Cardiac muscle cell (in vitro differentiated cells and primary cell): ENCODE results near the gene NAA25. TPM values are rescaled to one million over a fixed set of nuclear protein-coding genes. Genes with fewer than 3 reads are reported as not detected.
A peak's percentile ranks its signal among the peaks of the same experiment; 100 is the strongest.

Experiments used
- DNase-seq, 2 donors: peaks; one replicate each; pipeline versions ENCODE4 v3.0.0 to v3.0.0-alpha.2; 2010 to 2017; ENCODE audit warnings: low read depth in 1 of 2, low spot score in 1 of 2
- H3K27ac ChIP-seq: fragments of 200-600 bp; sonication (generic); 2 replicates; pipeline ENCODE4 v1.5.1; 2016
- H3K27me3 ChIP-seq: fragments of 200-600 bp; sonication (generic); 2 replicates; pipeline ENCODE4 v1.6.0; 2016; ENCODE audit warnings: control low read depth
- H3K36me3 ChIP-seq: fragments of 200-600 bp; sonication (generic); 2 replicates; pipeline ENCODE4 v1.5.1; 2016; ENCODE audit warnings: control low read depth
- H3K4me1 ChIP-seq: fragments of 200-600 bp; sonication (generic); 2 replicates; pipeline ENCODE4 v1.8.1; 2017; ENCODE audit warnings: low read depth, mild to moderate bottlenecking, mixed run types
- H3K4me3 ChIP-seq: fragments of 200-600 bp; sonication (generic); 2 replicates; pipeline ENCODE4 v1.5.1; 2016; ENCODE audit warnings: mild to moderate bottlenecking
- H3K9me3 ChIP-seq: fragments of 200-600 bp; sonication (generic); 2 replicates; pipeline ENCODE4 v1.5.1; 2017; ENCODE audit warnings: low read depth, mild to moderate bottlenecking, control low read depth
- polyA plus RNA-seq: library from polyadenylated mRNA; unstranded; fragments of >200 nt; fragmentation: Nextera tagmentation; extraction: Ambion mirVana; gene quantifications from 2 replicates; pipeline ENCODE4 v1.2.1, GENCODE V29; 2016
- total RNA-seq: library from RNA; depleted of rRNA; stranded (reverse); fragments of >200 nt; gene quantifications from 2 replicates; pipeline ENCODE4 v1.2.3, GENCODE V29; 2016
- TF ChIP-seq, protein P1 (sequence below): IDR thresholded peaks from 2 replicates; pipeline ENCODE4 v1.5.1; 2012; ENCODE audit warnings: low read depth, mild to moderate bottlenecking, low read length

The NAA25 gene
- 12.3 and 25.9 TPM in 2 replicates for total RNA-seq
- polyA plus RNA-seq: 30.6 and 46.7 TPM in 2 replicates

DNA sequence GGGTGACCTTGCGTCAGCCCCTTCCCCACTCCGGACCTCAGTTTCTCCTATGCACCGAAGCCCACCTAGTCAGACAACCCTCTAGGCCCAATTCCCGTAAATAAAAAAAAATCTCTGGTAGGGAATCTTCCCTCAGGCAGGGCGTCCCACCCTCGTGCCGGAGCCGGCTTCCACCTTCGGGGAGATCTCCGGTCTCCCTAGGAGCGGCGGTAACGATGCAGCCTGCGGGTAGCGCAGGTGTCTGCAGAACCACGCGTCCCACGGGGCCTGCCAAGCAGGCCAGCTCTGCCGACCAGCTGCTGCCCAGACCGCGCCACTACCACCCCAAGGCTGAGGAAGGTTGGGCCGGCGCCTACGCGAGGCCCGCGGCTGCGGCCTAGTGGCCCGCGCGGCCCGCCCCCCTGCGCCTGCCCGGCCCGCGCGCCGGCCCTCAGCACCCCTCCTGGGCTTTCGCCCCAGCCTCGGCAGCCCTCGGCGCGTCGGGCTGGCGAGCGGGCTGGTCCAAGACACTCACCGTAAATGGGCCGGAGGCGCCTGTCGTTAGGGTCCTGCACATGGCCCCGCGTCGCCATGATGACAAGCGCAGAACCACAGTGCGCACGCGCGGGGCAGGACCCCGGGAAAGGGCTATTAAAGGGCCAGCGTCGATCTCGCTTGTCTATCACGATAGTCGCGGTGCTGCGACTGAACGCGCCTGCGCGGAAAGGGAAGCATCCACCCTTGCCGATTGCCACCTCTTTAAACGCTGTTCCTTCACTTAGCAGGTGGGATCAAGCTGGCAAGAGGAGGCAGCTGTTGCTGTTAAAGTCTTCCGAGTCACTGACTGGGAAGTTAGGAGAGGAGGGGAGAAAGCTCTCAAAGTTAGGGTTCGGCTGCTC, at the start of gene NAA25:
Gene NAA25, minus strand, starts transcription at position 582 of the 878 bp plus-strand sequence. Its CDS starts 10 bp downstream, at position 572.
- H3K36me3 ChIP-seq: peaks cover 6% of the 10 kb centered on the region
- H3K9me3 ChIP-seq: no peaks in the 10 kb centered on the region
- DNase-seq: peak; percentile 87 to 95
- H3K4me1 ChIP-seq: peaks cover 27% of the 10 kb centered on the region
- H3K27me3 ChIP-seq: no peaks in the 10 kb centered on the region
- peak within 1 kb of the TSS; percentile 72 for H3K4me3 ChIP-seq
- TF ChIP-seq, protein P1, sequence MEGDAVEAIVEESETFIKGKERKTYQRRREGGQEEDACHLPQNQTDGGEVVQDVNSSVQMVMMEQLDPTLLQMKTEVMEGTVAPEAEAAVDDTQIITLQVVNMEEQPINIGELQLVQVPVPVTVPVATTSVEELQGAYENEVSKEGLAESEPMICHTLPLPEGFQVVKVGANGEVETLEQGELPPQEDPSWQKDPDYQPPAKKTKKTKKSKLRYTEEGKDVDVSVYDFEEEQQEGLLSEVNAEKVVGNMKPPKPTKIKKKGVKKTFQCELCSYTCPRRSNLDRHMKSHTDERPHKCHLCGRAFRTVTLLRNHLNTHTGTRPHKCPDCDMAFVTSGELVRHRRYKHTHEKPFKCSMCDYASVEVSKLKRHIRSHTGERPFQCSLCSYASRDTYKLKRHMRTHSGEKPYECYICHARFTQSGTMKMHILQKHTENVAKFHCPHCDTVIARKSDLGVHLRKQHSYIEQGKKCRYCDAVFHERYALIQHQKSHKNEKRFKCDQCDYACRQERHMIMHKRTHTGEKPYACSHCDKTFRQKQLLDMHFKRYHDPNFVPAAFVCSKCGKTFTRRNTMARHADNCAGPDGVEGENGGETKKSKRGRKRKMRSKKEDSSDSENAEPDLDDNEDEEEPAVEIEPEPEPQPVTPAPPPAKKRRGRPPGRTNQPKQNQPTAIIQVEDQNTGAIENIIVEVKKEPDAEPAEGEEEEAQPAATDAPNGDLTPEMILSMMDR: no peak
- peak within 1 kb of the TSS; percentile 99 for H3K27ac ChIP-seq

DNA sequence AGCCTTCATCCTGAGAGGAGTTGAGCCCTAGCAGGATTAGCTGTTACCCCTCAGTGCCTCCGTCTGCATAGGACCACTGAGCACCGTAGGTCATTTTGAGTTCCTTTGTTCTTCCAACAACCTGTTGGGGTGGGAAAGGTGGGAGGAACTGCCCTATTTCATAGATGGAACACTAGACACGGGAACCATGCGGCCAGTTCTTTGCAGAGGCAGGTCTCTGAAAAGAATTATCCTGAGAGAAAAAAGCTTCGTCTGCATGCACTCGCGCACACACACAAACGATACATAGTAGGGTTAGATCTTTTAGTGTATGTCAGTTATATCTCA, 45.3 kb upstream of the NAA25 start:
- Histone ChIP-seq H3K4me3 (no peak overlapping the region), H3K36me3 (peaks cover 30% of the 10 kb centered on the region)

GRCh38 chr12:112153181-112153892, 44.8 kb upstream of the NAA25 start:
- TF ChIP-seq, protein P1: no peak
- no peaks in the 10 kb centered on the region for H3K4me1 ChIP-seq

More for the DNA sequence above, 45.3 kb upstream of the NAA25 start:
- no peak for DNase-seq
- Histone ChIP-seq H3K9me3 (no peaks in the 10 kb centered on the region), H3K4me1 (no peaks in the 10 kb centered on the region), H3K27me3 (no peaks in the 10 kb centered on the region), H3K27ac (peak overlapping the region; percentile 34)
- TF ChIP-seq, protein P1: no peak

DNA sequence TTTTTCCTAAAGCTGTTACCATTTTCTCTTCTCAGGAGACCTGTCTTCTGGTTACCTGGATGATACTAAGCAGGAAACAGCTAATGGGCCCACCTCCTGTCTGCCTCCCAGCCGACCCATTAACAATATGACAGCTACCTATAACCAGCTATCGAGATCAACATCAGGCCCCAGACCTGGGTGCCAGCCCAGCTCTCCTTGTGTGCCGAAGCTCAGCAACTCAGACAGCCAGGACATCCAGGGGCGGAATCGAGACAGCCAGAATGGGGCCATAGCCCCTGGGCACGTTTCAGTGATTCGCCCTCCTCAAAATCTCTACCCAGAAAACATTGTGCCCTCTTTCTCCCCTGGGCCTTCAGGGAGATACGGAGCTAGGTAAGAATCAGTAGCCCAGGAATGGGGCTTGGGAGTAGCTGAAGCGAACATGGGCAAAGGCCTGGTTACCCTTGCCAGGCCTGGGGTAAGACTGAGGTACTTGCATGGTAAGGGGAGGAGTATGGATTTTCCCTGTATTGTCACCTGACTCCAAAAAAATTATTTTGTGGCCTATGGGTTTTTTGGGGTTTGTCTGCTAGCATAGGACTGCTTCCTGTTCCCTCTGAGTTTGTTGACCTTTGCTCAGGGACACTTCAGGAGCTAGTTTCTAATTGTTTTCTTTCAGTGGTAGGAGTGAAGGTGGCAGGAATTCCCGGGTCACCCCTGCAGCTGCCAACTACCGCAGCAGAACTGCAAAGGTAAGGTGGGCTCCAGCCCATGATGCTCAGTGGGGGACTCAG, 43.4 kb upstream of the NAA25 start:
- Histone ChIP-seq H3K4me1 (no peaks in the 10 kb centered on the region), H3K36me3 (peaks cover 46% of the 10 kb centered on the region), H3K4me3 (no peak overlapping the region), H3K27me3 (no peaks in the 10 kb centered on the region), H3K27ac (no peak overlapping the region), H3K9me3 (no peaks in the 10 kb centered on the region)
- TF ChIP-seq, protein P1: no peak
- no peak for DNase-seq

More at GRCh38 chr12:112153181-112153892, 44.8 kb upstream of the NAA25 start:
- Histone ChIP-seq H3K27me3 (no peaks in the 10 kb centered on the region), H3K9me3 (no peaks in the 10 kb centered on the region), H3K36me3 (peaks cover 35% of the 10 kb centered on the region), H3K4me3 (no peak overlapping the region), H3K27ac (peak overlapping the region; percentile 34)
- no peak for DNase-seq

GRCh38 chr12:112149596-112149995, 41.0 kb upstream of the NAA25 start:
- no peak overlapping the region for H3K27ac ChIP-seq
- TF ChIP-seq, protein P1: no peak
- H3K9me3 ChIP-seq: no peaks in the 10 kb centered on the region
- H3K4me1 ChIP-seq: no peaks in the 10 kb centered on the region
- no peak overlapping the region for H3K4me3 ChIP-seq
- DNase-seq: no peak
- H3K36me3 ChIP-seq: peaks cover 52% of the 10 kb centered on the region
- H3K27me3 ChIP-seq: no peaks in the 10 kb centered on the region
